Loucy (cell line): ENCODE results near the gene HPCA.

Experiments used
- EZH2phosphoT487 ChIP-seq: fragments of 200-600 bp; IDR thresholded peaks from 2 replicates; pipeline ENCODE4 v1.6.1; 2018; ENCODE audit warnings: antibody characterized with exemption, mild to moderate bottlenecking, moderate library complexity, borderline replicate concordance
- TF ChIP-seq, protein P1 (sequence below): fragments of 200-600 bp; sonication (generic); conservative IDR thresholded peaks from 2 replicates; pipeline ENCODE4 v1.5.1; 2014; ENCODE audit warnings: mild to moderate bottlenecking, antibody characterized with exemption, low read length

DNA sequence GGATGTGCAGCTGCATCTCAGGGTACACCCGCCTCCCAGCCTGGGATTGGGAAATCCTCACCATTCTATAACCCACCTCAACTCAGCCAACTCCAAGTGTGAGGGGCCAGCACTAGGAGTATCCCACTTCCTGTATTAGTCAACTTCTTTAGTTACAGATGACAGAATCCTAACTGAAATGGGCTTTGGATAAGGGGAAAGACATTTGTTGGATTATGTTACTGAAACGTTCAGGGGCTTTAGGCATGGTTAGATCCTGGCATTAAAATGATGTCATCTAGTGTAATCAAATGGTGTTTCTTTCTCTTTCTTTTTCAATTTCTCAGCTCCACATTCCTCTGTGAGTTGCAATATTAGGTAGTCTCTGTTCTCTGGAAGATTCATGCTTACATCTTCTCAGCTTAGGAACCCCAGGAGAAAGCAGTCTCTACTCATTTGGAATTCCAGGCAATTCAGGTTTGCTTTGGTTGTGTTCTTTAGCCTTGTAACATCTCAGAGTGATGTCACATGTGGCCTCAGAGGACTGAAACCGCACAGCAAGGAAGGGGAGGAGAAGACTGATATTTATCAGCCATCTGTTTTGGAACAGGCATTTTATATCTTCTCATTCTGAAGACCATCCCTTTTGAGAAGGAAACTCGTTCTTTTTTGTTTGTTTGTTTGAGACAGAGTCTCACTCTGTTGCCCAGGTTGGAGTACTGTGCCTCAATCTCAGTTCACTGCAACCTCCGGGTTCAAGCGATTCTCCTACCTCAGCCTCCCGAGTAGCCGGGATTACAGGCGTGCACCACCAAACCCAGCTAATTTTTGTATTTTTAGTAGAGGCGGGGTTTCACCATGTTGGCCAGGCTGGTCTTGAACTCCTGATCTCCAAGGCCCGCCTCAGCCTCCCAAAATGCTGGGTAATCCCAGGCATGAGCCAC, 33.8 kb downstream of the HPCA start:
- TF ChIP-seq, protein P1, sequence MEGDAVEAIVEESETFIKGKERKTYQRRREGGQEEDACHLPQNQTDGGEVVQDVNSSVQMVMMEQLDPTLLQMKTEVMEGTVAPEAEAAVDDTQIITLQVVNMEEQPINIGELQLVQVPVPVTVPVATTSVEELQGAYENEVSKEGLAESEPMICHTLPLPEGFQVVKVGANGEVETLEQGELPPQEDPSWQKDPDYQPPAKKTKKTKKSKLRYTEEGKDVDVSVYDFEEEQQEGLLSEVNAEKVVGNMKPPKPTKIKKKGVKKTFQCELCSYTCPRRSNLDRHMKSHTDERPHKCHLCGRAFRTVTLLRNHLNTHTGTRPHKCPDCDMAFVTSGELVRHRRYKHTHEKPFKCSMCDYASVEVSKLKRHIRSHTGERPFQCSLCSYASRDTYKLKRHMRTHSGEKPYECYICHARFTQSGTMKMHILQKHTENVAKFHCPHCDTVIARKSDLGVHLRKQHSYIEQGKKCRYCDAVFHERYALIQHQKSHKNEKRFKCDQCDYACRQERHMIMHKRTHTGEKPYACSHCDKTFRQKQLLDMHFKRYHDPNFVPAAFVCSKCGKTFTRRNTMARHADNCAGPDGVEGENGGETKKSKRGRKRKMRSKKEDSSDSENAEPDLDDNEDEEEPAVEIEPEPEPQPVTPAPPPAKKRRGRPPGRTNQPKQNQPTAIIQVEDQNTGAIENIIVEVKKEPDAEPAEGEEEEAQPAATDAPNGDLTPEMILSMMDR = no peak
- TF ChIP-seq EZH2phosphoT487 = no peak
